HL-60 (cell line): ENCODE data around the gene ATP10A.

ENCODE experiments used
- TF ChIP-seq, protein P1 (sequence below): IDR thresholded peaks from one replicate; pipeline ENCODE4 v1.5.1; 2011; ENCODE audit warnings: low read length, control low read depth, inconsistent platforms; ENCODE audit not compliant: insufficient read depth
- TF ChIP-seq, protein P2 (sequence below): IDR thresholded peaks from 2 replicates; pipeline ENCODE4 v1.6.1; 2012; ENCODE audit warnings: low read depth; ENCODE audit not compliant: insufficient replicate concordance

DNA sequence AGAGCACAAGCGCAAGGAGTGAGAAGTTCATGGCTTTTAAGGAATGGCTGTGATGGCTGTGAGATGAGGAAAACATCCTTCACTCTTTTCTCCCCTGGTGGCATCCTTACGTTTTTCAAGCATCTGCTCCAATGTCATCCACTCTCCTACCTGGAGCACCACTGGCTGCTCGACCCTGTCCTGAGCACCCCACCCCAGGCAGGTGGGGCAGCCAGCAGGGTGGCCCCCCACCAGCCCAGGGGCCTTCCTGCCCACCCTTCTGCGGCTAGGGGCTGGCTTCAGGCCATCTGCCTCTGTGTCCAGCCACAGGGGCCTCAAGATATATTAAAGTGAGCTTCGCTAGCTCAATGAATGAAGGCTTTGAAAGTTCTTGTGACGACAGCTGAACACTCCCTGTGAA lies 56.1 kb downstream of the ATP10A start:
- TF ChIP-seq, protein P1, sequence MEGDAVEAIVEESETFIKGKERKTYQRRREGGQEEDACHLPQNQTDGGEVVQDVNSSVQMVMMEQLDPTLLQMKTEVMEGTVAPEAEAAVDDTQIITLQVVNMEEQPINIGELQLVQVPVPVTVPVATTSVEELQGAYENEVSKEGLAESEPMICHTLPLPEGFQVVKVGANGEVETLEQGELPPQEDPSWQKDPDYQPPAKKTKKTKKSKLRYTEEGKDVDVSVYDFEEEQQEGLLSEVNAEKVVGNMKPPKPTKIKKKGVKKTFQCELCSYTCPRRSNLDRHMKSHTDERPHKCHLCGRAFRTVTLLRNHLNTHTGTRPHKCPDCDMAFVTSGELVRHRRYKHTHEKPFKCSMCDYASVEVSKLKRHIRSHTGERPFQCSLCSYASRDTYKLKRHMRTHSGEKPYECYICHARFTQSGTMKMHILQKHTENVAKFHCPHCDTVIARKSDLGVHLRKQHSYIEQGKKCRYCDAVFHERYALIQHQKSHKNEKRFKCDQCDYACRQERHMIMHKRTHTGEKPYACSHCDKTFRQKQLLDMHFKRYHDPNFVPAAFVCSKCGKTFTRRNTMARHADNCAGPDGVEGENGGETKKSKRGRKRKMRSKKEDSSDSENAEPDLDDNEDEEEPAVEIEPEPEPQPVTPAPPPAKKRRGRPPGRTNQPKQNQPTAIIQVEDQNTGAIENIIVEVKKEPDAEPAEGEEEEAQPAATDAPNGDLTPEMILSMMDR: no peak
- TF ChIP-seq, protein P2, sequence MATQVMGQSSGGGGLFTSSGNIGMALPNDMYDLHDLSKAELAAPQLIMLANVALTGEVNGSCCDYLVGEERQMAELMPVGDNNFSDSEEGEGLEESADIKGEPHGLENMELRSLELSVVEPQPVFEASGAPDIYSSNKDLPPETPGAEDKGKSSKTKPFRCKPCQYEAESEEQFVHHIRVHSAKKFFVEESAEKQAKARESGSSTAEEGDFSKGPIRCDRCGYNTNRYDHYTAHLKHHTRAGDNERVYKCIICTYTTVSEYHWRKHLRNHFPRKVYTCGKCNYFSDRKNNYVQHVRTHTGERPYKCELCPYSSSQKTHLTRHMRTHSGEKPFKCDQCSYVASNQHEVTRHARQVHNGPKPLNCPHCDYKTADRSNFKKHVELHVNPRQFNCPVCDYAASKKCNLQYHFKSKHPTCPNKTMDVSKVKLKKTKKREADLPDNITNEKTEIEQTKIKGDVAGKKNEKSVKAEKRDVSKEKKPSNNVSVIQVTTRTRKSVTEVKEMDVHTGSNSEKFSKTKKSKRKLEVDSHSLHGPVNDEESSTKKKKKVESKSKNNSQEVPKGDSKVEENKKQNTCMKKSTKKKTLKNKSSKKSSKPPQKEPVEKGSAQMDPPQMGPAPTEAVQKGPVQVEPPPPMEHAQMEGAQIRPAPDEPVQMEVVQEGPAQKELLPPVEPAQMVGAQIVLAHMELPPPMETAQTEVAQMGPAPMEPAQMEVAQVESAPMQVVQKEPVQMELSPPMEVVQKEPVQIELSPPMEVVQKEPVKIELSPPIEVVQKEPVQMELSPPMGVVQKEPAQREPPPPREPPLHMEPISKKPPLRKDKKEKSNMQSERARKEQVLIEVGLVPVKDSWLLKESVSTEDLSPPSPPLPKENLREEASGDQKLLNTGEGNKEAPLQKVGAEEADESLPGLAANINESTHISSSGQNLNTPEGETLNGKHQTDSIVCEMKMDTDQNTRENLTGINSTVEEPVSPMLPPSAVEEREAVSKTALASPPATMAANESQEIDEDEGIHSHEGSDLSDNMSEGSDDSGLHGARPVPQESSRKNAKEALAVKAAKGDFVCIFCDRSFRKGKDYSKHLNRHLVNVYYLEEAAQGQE: no peak
